T-helper 2 cell treated with Interferon-gamma antibody and Interleukin-4, amounts not matched to agents 100 ng/mL and 5 ng/mL, for 36 hours (primary cell): ENCODE data around the gene CTF1. TPM values are rescaled to one million over a fixed set of nuclear protein-coding genes. Genes with fewer than 3 reads are reported as not detected.

ENCODE experiments used
- intact Hi-C: fragments of 100-400 bp; cut with micrococcal nuclease; formaldehyde crosslinking; loops from one replicate; pipeline ENCODE4 v1.15.1; 2023
- total RNA-seq: library from RNA; stranded (reverse); gene quantifications from 2 replicates; pipeline ENCODE4 v1.2.3, GENCODE V29; 2022

CTF1 gene
- total RNA-seq, 1 donor from 2014 or later, result 0.32 TPM

DNA sequence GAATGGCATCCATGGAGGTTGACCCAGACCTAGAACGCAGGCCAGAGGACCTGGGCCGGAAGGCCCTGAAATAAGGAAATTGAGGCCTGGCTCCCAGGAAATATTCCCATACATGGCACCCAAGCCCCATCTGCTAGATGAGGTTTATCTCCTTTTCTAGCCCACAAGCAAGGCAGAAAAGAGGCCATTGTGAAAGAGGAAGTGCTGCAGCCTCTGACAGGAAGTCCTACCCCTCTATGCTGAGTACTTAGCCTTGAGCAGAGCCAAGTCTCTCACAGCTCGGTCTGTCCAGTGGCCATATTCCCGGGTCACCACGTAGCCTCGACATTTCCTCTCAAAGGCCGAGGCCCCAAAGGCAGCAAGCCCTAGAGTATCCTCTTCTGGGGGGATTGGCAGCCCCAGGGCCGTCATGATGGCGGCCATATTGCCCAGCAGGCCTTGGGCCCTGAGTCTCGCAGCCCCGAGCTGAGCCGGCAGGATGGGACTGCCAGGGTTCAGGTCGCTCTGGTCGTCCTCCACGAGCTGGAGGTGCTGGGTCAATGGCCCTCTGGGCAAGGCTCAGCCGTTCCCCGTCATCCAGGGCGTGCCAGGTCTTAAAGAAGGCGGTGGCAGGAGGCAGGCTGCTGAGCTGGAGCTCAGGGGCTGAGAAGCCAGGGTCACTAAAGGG is 7.8 kb downstream of the CTF1 start:
- intact Hi-C loops, result loop anchor here (5.0 kb wide), 1 partner anchor 142 kb away; the partner anchor contains the start of genes CFAP119 and RNF40

- intact Hi-C loops, result no loop called here
Measured at GRCh38 chr16:30907064-30907463, 10.7 kb downstream of the CTF1 start.

GRCh38 chr16:30910427-30911029 is 14.1 kb downstream of the CTF1 start:
- intact Hi-C loops, result no loop called here

- intact Hi-C loops, result no loop called here
Measured at GRCh38 chr16:30912794-30913412, 16.5 kb downstream of the CTF1 start.

- intact Hi-C loops, result no loop called here
Measured at GRCh38 chr16:30914830-30915229, 18.4 kb downstream of the CTF1 start.

DNA sequence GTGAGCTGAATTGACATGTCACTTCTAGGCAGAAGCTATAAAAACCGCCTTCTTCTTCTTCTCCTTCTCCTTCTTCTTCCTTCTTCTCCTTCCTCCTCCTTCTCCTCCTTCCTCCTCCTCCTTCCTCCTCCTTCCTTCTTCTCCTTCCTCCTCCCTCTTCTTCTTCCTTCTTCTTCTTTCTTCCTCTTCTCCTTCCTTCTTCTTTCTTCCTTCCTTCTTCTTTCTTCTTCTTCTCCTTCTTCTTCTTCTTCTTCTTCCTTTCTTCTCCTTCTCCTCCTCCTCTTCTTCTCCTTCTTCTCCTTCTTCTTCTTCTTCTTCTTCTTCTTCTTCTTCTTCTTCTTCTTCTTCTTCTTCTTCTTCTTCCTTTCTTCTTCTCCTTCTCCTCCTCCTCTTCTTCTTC is 22.2 kb downstream of the CTF1 start:
- intact Hi-C loops, result no loop called here

GRCh38 chr16:30920891-30921290 is 24.5 kb downstream of the CTF1 start:
- intact Hi-C loops, result loop anchor here (5.0 kb wide), 2 partner anchors 144 to 349 kb away; partner anchors contain the start of gene ZNF688

DNA sequence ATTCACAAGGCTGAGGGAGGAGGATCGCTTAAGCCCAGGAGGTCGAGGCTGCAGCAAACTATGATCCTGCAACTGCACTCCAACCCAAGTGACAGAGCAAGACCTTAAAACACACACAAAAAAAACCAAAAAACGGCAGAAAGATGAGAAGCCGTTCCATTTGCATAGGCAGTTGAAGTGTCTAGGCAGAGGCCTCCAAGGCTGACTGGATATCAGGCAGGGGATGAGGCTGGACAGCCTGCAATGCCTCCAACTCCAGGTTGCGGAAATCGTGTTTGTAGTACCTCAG is 25.0 kb downstream of the CTF1 start:
- intact Hi-C loops, result loop anchor here (5.0 kb wide), 2 partner anchors 144 to 349 kb away; partner anchors contain the start of gene ZNF688

DNA sequence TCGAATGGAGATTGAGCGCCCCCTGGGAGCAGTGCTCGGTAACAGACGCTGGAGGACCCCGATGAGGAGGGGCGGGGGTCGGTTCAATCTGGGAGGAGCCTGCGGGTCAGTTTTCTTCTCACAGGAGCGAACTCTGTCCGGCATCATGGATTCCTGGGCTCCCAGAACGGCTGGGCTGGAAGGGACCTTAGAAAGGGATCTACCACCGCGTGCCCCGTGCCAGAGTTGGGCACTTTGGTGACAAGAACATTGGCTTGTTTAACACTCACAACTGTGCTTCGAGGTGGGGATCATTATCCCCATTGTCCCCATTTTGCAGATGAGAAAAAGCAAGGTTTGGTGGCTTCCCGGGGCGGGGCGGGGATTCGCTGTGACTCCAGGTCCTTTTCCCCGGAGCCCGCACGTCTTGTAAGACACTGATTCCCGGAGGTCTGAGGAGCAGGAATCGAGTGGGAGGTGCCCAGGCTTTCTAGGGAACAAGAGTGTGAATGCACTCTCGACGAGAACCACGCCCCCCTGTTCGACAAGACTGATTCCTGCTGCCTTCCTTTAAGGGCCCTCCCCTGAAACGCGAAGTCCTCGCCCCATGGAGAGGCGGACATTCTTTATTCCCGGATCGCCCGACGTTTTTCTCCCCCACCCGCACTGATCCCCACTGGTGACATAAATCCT is 25.5 kb downstream of the CTF1 start:
- intact Hi-C loops, result loop anchor here (1.0 to 5.0 kb wide), 16 partner anchors 20 to 551 kb away; partner anchors contain the start of genes ARMC5, CFAP119, ORAI3 and PHKG2

- intact Hi-C loops, result loop anchor here (1.0 to 5.0 kb wide), 16 partner anchors 20 to 552 kb away; partner anchors contain the start of genes ARMC5, CFAP119, ORAI3 and PHKG2
Measured at GRCh38 chr16:30922420-30922959, 26.1 kb downstream of the CTF1 start.

DNA sequence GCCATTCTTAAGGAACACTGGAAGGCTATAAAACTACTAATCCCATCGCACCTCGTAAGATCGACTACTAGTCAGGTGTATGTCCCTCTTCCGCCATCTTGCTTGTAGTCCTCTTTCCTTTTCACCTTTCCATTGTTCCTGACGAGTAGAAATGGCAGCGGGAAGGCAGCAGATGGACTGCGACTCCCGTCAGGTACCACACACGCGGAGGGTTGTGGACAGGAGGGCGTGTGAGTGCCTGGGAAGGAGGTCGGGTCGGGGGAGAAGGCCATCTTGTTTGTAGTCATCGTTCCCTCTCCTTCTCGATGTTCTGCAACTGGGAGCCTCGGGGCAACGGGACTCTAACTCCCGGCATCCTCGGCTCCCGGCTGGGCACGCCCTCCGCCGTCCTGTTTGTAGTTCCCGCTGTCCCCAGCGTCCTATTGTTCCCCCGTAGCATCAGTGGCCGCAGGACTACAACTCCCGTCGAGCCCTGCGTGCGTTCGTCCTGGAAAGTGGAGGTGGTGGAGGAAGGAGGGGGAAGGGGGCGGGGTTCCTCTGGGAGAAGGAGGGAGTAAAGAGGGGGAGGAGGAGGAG is 26.6 kb downstream of the CTF1 start:
- intact Hi-C loops, result loop anchor here (1.0 to 5.0 kb wide), 18 partner anchors 21 to 552 kb away; partner anchors contain the start of genes ARMC5, CFAP119, FBRS and ORAI3

GRCh38 chr16:30923554-30924075 is 27.2 kb downstream of the CTF1 start, which contains the start of gene FBXL19:
FBXL19 (plus strand) TSS chr16:30923572; CDS start chr16:30925755, 2,183 bp downstream.
- intact Hi-C loops, result loop anchor here (1.0 to 5.0 kb wide), 7 partner anchors 25 to 553 kb away; partner anchors contain the start of genes FBRS, ORAI3, PHKG2 and TBC1D10B

- intact Hi-C loops, result loop anchor here (5.0 kb wide), 2 partner anchors 147 to 352 kb away; partner anchors contain the start of gene ZNF688
Measured at GRCh38 chr16:30924076-30924912, 27.9 kb downstream of the CTF1 start.

DNA sequence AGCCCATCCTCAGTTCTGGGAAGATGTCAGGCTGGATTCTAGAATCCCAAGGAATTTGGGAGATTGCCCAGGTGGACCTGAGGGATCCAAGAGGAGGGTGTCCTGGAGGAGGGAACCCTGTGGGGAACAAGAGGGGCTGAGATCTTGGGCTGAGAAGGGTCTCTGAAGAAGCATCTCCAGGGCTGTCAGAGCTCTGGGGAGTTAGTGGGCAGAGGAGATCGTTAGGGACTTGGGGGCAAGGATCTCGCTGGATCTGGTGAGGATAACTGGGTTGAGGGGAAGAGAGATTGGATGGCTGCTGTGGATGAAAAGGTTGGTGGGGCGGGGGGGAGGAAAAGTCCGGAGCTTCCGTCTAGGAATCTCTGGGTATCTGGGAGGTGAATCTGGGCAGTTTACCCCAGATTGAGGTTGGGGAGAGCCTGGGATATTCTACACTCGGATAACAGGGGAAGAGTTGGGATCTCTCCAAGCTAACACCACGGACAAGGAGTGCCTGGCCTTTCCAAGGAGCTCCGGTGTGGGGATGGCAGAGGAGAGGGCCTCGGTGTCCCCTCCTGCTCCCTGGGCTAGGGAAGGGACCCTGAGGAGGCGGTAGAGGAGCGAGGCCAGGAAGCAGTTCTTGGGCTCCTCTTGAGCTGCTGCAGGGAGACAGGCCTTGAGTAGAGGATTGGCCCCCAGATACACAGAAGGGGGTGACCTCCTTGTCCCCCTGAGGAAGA is 28.7 kb downstream of the CTF1 start:
- intact Hi-C loops, result loop anchor here (5.0 kb wide), 2 partner anchors 148 to 353 kb away; partner anchors contain the start of gene ZNF688

- intact Hi-C loops, result no loop called here
Measured at GRCh38 chr16:30925632-30925987, 29.2 kb downstream of the CTF1 start.

- intact Hi-C loops, result no loop called here
Measured at GRCh38 chr16:30925995-30926811, 29.8 kb downstream of the CTF1 start.

GRCh38 chr16:30926937-30927788 is 30.7 kb downstream of the CTF1 start:
- intact Hi-C loops, result no loop called here
